Tongue (tissue), 2 donors: ENCODE data around the gene NARS2. TPM values are rescaled to one million over a fixed set of nuclear protein-coding genes. Genes with fewer than 3 reads are reported as not detected.
"Not testable (repeated sequence)": the region's sequence is repeated elsewhere in the genome, so short reads cannot be mapped to it uniquely, and the experiment has no call there.

ENCODE experiments used
- DNase-seq: peaks from one replicate; pipeline ENCODE4 v3.0.0-alpha.2; 2015
- total RNA-seq: library from RNA; depleted of rRNA; stranded (reverse); fragments of >200 nt; gene quantifications from one replicate; pipeline ENCODE4 v1.2.3, GENCODE V29; 2014

Gene NARS2
- total RNA-seq, 1 donor from 2014 or later: 27.8 TPM

DNA sequence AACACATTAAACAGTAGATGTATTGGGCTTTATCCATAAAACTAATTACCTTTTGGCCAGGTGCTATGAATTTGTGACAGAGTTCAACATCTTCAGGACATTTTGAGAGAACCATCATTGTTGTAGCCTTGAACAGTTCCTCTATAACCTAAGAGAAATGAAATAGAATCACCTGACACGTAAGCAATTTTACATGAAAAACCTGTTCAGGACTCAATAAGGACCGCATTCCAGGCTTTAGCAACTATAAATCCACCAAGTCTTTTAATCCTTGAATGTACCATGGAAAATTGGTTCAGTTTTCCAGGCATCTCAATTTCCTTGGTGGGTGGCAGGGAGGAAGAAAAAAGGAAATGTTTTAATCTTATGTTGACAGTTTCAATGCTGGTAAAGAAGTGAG, 96.1 kb downstream of the NARS2 start:
- DNase-seq: no peak

DNA sequence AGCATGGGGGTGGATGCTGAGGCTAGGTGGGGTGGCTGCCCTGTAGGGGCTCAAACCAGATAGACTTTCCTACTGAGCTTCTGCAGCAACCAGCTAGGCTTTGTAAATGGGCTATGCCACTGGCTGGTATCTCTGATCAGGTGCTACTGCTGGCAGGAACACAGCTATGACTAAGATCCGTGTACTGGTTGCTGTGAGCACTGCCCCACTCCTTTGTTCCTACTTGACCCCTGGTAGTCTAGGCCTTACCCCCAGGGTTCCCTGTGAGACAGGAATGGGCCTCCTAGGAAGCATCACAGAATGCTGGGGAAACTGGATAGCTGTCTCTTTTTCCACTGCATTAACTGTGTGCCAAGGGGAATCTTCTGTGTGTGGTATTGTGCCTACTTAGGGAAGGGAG, 98.6 kb downstream of the NARS2 start:
- no peak for DNase-seq

- no peak for DNase-seq
These were observed 100.2 kb downstream of the NARS2 start for GRCh38 chr11:78474451-78474850.

DNA sequence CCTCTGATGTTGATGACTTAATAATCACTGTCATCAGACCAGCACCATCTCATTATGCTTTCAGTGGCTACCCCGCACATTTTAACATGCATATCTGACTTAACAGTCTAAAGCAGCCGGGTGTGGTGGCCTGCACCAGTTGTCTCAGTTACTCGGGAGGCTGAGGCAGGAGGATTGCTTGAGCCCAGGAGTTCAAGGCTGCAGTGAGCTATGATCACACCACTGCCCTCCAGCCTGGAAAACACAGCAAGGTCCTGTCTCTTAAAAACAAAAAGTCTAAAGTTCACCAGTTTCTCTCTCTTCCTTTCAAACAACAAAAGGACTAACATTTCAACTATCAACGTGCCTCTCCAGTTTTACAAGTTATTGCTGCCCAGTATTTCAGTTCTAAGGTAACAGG, 101.8 kb downstream of the NARS2 start:
- DNase-seq: no peak

DNA sequence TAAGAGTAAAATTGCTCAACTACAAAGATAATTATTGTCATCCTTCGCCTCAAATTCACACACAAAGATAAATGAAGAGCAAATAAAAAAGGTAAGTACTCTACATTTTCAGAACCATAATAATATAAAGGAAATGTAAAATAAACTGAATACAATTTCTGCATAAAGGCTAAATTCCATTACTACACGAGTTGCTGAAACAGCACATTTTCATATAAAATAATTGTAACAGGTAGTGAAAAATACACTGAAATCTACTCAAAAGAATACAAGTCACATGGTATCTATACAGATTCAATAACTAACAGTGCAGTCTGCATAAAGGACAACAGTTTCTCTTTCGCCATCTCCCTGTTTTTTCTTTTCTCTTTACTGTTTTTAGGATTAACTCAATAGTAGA, 102.3 kb downstream of the NARS2 start:
- DNase-seq: no peak

DNA sequence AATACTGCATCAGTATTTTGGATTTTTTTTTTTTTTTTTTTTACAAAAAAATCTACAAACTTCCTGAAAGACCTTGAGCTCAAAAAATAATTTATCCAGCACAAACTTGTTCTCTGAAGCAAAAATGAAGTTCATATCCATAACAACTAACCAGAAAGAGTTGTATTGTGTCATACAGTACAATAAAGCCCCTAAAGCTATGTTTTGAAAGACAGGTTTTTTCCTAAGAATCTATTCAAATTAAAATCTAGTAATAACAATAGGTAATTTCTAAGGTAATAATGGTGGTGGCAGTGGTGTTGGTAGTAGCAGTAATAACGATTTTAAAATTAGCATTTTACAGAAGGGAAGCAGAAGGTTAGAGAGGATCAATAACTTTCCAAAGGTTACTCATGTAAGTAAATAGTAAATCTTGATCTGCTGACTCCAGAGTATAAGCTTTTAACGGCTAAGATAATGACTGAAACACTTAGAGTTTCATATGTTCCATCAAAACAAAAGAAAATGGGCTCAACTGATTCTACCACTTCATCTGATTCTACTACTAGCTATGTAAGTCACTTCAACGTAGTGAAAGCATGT, 103.7 kb downstream of the NARS2 start:
- no peak for DNase-seq

- no peak for DNase-seq
These were observed 104.8 kb downstream of the NARS2 start for GRCh38 chr11:78469896-78470295.

DNA sequence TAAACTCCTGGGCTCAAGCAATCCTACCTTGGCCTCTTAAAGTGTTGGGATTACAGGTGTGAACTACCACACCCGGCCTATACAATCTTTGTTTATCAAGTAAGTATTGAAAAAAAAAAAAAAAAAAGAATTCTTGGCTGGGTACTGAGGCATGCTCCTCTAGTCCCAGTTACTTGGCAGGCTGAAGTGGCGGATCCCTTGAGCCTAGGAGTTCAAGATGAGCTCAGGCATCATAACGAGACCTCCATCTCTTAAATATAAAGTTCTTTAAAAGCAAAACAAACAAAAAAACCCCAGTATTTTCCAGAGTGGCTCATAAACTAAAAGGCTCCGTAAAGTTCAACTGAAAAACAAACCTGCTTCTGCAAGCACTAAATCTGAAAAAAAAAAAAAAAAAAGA, 106.7 kb downstream of the NARS2 start:
- no peak for DNase-seq

DNA sequence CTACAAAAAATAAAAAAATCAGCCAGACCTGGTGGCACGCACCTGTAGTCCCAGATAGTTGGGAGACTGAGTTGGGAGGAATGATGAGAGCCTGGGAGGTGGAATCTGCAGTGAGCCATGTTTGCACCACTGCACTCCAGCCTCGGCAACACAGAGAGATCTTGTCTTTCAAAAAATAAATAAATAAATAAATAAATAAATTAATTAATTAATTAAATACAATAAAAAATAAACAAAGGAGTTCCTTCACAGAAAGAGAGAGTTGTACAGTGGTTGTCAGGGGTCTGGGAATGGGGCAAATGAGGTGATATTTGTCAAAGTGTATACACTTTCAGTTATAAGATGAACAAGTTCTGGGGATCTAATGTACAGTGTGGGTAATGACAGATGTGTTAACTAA, 107.3 kb downstream of the NARS2 start:
- no peak for DNase-seq

- no peak for DNase-seq
These were observed 109.3 kb downstream of the NARS2 start for GRCh38 chr11:78465169-78465942.

GRCh38 chr11:78464787-78465168, 109.9 kb downstream of the NARS2 start:
- DNase-seq: not testable (repeated sequence)

- no peak for DNase-seq
These were observed 114.2 kb downstream of the NARS2 start for GRCh38 chr11:78460471-78460870.

- DNase-seq: no peak
These were observed 114.9 kb downstream of the NARS2 start for GRCh38 chr11:78459738-78460137.

GRCh38 chr11:78457448-78457847, 117.2 kb downstream of the NARS2 start:
- no peak for DNase-seq

GRCh38 chr11:78453140-78453935, 121.3 kb downstream of the NARS2 start:
- no peak for DNase-seq

GRCh38 chr11:78451371-78452150, 123.1 kb downstream of the NARS2 start:
- DNase-seq: no peak

GRCh38 chr11:78450866-78451265, 123.8 kb downstream of the NARS2 start:
- DNase-seq: no peak

DNA sequence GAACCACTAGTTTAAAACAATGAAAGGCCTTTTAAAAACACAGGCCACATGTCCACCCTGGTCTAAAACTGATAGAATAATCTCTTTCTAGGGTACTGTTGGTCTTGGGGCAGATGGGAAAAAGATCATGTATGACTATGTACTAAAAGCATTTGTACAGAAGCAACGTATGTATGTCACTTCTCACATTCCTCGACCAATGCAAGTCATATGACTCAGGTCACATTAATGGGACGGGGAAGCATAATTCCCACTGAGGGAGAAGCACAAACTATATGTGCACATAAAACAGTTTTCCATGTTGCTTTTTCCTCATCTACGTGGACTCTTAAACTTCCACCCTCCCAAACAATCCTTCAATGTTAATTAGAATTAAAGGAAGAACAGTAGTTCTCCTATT, 124.8 kb downstream of the NARS2 start:
- no peak for DNase-seq

- DNase-seq: no peak
These were observed 128.5 kb downstream of the NARS2 start for GRCh38 chr11:78446210-78446609.

- no peak for DNase-seq
These were observed 129.9 kb downstream of the NARS2 start for GRCh38 chr11:78444726-78445125.

GRCh38 chr11:78441956-78442355, 132.7 kb downstream of the NARS2 start:
- DNase-seq: no peak

- DNase-seq: no peak
These were observed 136.2 kb downstream of the NARS2 start for GRCh38 chr11:78438298-78438975.
